Measurements from ENCODE around the gene ADAMTSL3. TPM values are rescaled to one million over a fixed set of nuclear protein-coding genes. Genes with fewer than 3 reads are reported as not detected.

ADAMTSL3 gene
- total RNA-seq, 1 donor from 2014 or later: 0.41 TPM

GRCh38 chr15:83930392-83931212, 276.7 kb downstream of the ADAMTSL3 start:
- Mint-ChIP-seq H3K27ac (no peak overlapping the region), H3K4me3 (no peak overlapping the region), H3K27me3 (ENCODE audit: insufficient read depth, low read depth) (peaks cover 2% of the 10 kb centered on the region), H3K4me1 (no peaks in the 10 kb centered on the region), H3K36me3 (no peaks in the 10 kb centered on the region), H3K9me3 (peaks cover 12% of the 10 kb centered on the region)
- Histone ChIP-seq H4K20me1 (ENCODE audit: low read depth) (no peaks in the 10 kb centered on the region), H3K9ac (no peak overlapping the region), H3F3A (ENCODE audit: low read depth) (no peaks in the 10 kb centered on the region), H3K27me3 (no peaks in the 10 kb centered on the region), H3K4me1 (no peaks in the 10 kb centered on the region), H2AFZ (replicated peaks) (no peak overlapping the region), H3K4me2 (no peak overlapping the region), H3K27ac (no peak overlapping the region), H3K9me3 (ENCODE audit: low read depth) (peaks cover 16% of the 10 kb centered on the region), H3K36me3 (no peaks in the 10 kb centered on the region), H3K4me3 (no peak overlapping the region), H3K79me2 (ENCODE audit: low read depth) (no peaks in the 10 kb centered on the region)
- TF ChIP-seq EZH2phosphoT487 (IDR thresholded peaks at IDR 0.05): no peak
- TF ChIP-seq EZH2 (IDR thresholded peaks at IDR 0.05): no peak
- no peak for TF ChIP-seq CTCF (IDR thresholded peaks at IDR 0.05)
- DNase-seq (ENCODE audit: low spot score): no peak

- no peaks in the 10 kb centered on the region for H3K4me1 Mint-ChIP-seq
- peaks cover 12% of the 10 kb centered on the region for H3K9me3 Mint-ChIP-seq
- no peak overlapping the region for H3K9ac ChIP-seq
- H3K4me3 ChIP-seq: no peak overlapping the region
- H3F3A ChIP-seq (ENCODE audit: low read depth): no peaks in the 10 kb centered on the region
- peaks cover 16% of the 10 kb centered on the region for H3K9me3 ChIP-seq (ENCODE audit: low read depth)
- H3K27ac ChIP-seq: no peak overlapping the region
- no peaks in the 10 kb centered on the region for H3K36me3 Mint-ChIP-seq
- H3K27me3 ChIP-seq: no peaks in the 10 kb centered on the region
- no peak overlapping the region for H3K27ac Mint-ChIP-seq
- TF ChIP-seq CTCF (IDR thresholded peaks at IDR 0.05) (no peak), EZH2 (IDR thresholded peaks at IDR 0.05) (no peak), EZH2phosphoT487 (IDR thresholded peaks at IDR 0.05) (no peak)
- no peak overlapping the region for H2AFZ ChIP-seq (replicated peaks)
- no peaks in the 10 kb centered on the region for H4K20me1 ChIP-seq (ENCODE audit: low read depth)
- H3K4me2 ChIP-seq: no peak overlapping the region
- no peaks in the 10 kb centered on the region for H3K27me3 Mint-ChIP-seq (ENCODE audit: insufficient read depth, low read depth)
- no peak overlapping the region for H3K4me3 Mint-ChIP-seq
- no peaks in the 10 kb centered on the region for H3K79me2 ChIP-seq (ENCODE audit: low read depth)
- no peaks in the 10 kb centered on the region for H3K36me3 ChIP-seq
- no peak for DNase-seq (ENCODE audit: low spot score)
- no peaks in the 10 kb centered on the region for H3K4me1 ChIP-seq
Observed at GRCh38 chr15:83935774-83936173, 281.9 kb downstream of the ADAMTSL3 start.

GRCh38 chr15:83940136-83940535, 286.2 kb downstream of the ADAMTSL3 start:
- Histone ChIP-seq H3K9me3 (ENCODE audit: low read depth) (no peaks in the 10 kb centered on the region), H3K4me1 (no peaks in the 10 kb centered on the region), H3K27ac (no peak overlapping the region), H3K79me2 (ENCODE audit: low read depth) (no peaks in the 10 kb centered on the region), H3K36me3 (no peaks in the 10 kb centered on the region), H2AFZ (replicated peaks) (no peak overlapping the region), H3K4me3 (no peak overlapping the region), H3K27me3 (no peaks in the 10 kb centered on the region), H3K9ac (no peak overlapping the region), H4K20me1 (ENCODE audit: low read depth) (no peaks in the 10 kb centered on the region), H3F3A (ENCODE audit: low read depth) (no peaks in the 10 kb centered on the region), H3K4me2 (no peak overlapping the region)
- Mint-ChIP-seq H3K27me3 (ENCODE audit: insufficient read depth, low read depth) (no peaks in the 10 kb centered on the region), H3K27ac (no peak overlapping the region), H3K4me1 (no peaks in the 10 kb centered on the region), H3K4me3 (no peak overlapping the region), H3K9me3 (no peaks in the 10 kb centered on the region), H3K36me3 (no peaks in the 10 kb centered on the region)
- no peak for DNase-seq (ENCODE audit: low spot score)
- TF ChIP-seq EZH2phosphoT487 (IDR thresholded peaks at IDR 0.05) (no peak), EZH2 (IDR thresholded peaks at IDR 0.05) (no peak), CTCF (IDR thresholded peaks at IDR 0.05) (no peak)
